Muscle of arm (tissue), 14 donors: Measurements from ENCODE around the gene OSBPL2. TPM values are rescaled to one million over a fixed set of nuclear protein-coding genes. Genes with fewer than 3 reads are reported as not detected.

ENCODE experiments used
- DNase-seq: peaks from one replicate; pipeline ENCODE4 v3.0.0-alpha.2; 2013
- long read RNA-seq, 11 donors: transcript quantifications; one replicate each; lab custom pipeline, GENCODE V29; 2026
- polyA plus RNA-seq, 12 donors: library from polyadenylated mRNA; unstranded; fragments of 120-200 nt; gene quantifications; one replicate each; pipeline ENCODE4 v1.2.1, GENCODE V29; 2013; ENCODE audit not compliant: insufficient read length in 12 of 12

Gene OSBPL2
- 10 to 100 TPM in 11 of 12 donors, not detected in 1; 24.1 to 43.3 (median 30.6) TPM for polyA plus RNA-seq
- long read RNA-seq, donor 1, full-length matches to known transcripts: 8 of 23 reads
- long read RNA-seq, donor 1, partial matches to known transcripts: 15 of 23 reads
- long read RNA-seq, donor 1, other reads (novel, unspliced or antisense): 0 of 23 reads
- long read RNA-seq, donor 2, full-length matches to known transcripts: 2 of 2 reads
- long read RNA-seq, donor 2, partial matches to known transcripts: 0 of 2 reads
- long read RNA-seq, donor 2, other reads (novel, unspliced or antisense): 0 of 2 reads
- long read RNA-seq, donor 3, full-length matches to known transcripts: 1 of 1 reads
- long read RNA-seq, donor 3, partial matches to known transcripts: 0 of 1 reads
- long read RNA-seq, donor 3, other reads (novel, unspliced or antisense): 0 of 1 reads
- long read RNA-seq, donor 4, partial matches to known transcripts: 0 of 1 reads
- long read RNA-seq, donor 4, other reads (novel, unspliced or antisense): 0 of 1 reads
- long read RNA-seq, donor 5, full-length matches to known transcripts: 4 of 4 reads
- long read RNA-seq, donor 5, partial matches to known transcripts: 0 of 4 reads
- long read RNA-seq, donor 5, other reads (novel, unspliced or antisense): 0 of 4 reads
- long read RNA-seq, donor 6, full-length matches to known transcripts: 3 of 3 reads
- long read RNA-seq, donor 6, partial matches to known transcripts: 0 of 3 reads
- long read RNA-seq, donor 6, other reads (novel, unspliced or antisense): 0 of 3 reads
- long read RNA-seq, donor 7, full-length matches to known transcripts: 2 of 2 reads
- long read RNA-seq, donor 7, partial matches to known transcripts: 0 of 2 reads
- long read RNA-seq, donor 7, other reads (novel, unspliced or antisense): 0 of 2 reads
- long read RNA-seq, donor 8, full-length matches to known transcripts: 5 of 23 reads
- long read RNA-seq, donor 8, partial matches to known transcripts: 18 of 23 reads
- long read RNA-seq, donor 8, other reads (novel, unspliced or antisense): 0 of 23 reads
- long read RNA-seq, donor 9: 0 reads
- long read RNA-seq, donor 10, full-length matches to known transcripts: 5 of 5 reads
- long read RNA-seq, donor 10, partial matches to known transcripts: 0 of 5 reads
- long read RNA-seq, donor 10, other reads (novel, unspliced or antisense): 0 of 5 reads
- long read RNA-seq, donor 11, full-length matches to known transcripts: 4 of 4 reads
- long read RNA-seq, donor 11, partial matches to known transcripts: 0 of 4 reads
- long read RNA-seq, donor 11, other reads (novel, unspliced or antisense): 0 of 4 reads

- peak; percentile 97 for DNase-seq
Measured at GRCh38 chr20:62237801-62238568, at the start of gene OSBPL2. Gene OSBPL2 (plus strand): TSS chr20:62238521. CDS start chr20:62256185, 17,664 bp downstream.

DNA sequence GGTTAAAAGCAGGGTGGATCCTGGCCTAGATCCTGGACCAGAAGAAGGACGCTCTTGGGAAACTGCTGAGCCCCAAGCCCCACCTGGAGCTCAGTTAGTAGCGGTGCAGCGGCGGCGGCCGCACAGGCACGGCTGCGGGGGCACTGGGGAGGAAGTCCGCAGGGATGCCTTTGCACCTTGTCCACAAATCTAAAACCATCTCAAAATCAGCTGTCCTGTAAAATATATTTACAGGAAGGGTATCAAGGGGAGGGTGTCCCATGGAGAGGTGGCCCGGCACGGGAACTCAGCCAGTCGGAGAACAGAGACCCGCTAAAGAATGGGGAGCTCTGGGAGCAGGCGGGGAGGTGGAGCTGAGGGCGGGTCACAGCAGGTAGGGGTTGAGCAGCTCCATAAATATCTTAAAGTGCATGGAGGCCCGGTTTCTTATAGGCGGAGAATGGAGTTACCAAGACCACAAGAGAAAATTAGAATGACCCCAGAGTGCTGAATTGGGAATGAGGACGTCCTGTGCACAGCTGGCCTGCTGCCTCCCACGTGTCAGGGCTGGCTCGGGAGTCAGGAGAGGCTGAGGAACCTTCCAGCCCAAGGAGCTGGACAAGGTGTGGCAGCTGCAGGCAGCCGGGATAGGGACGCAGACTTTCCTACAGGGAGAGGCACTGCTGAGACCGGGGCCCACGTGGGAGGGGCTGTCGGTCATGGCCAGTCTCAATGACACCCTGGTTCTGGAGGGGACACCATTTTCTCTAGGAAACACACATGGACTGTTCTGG is 47.5 kb upstream of the OSBPL2 start:
- DNase-seq: no peak

DNA sequence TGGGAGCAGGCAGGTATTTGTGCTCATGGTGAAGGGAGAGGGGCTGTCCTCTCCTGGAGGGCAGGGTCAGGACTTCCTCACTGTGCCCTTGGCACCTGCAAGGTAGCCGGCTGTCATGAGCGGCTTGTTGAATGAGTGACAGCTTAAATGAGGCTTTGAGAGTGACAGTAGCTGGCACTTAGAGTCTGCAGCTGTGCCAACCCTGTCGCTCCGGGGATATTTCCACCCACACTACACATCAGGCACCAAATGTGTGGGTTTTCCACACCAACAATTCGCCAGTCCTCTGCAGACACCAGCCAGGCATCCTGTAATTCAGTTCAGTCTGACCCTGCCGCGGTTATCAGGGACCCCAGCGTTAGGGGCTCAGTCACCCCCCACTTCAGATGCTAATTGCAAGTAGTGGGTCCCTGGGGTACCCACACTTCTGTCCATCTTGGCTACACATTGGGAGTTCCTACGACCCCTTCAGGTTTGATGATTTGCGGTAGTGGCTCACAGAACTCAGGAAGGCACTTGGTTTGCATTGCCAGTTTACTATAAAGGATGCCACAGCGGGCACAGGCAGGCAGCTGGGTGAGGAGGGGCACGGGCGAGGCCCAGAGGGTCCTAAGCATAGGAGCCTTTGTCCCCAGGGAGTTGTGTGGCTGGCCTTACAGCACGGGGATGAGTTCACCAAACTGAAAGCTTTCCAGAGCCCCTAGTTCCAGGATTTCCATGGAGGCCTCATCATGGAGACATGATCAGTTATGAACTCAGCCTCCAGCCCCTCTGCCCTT is 46.4 kb upstream of the OSBPL2 start:
- no peak for DNase-seq

- DNase-seq: no peak
Measured at GRCh38 chr20:62192635-62193034, 45.7 kb upstream of the OSBPL2 start.

DNA sequence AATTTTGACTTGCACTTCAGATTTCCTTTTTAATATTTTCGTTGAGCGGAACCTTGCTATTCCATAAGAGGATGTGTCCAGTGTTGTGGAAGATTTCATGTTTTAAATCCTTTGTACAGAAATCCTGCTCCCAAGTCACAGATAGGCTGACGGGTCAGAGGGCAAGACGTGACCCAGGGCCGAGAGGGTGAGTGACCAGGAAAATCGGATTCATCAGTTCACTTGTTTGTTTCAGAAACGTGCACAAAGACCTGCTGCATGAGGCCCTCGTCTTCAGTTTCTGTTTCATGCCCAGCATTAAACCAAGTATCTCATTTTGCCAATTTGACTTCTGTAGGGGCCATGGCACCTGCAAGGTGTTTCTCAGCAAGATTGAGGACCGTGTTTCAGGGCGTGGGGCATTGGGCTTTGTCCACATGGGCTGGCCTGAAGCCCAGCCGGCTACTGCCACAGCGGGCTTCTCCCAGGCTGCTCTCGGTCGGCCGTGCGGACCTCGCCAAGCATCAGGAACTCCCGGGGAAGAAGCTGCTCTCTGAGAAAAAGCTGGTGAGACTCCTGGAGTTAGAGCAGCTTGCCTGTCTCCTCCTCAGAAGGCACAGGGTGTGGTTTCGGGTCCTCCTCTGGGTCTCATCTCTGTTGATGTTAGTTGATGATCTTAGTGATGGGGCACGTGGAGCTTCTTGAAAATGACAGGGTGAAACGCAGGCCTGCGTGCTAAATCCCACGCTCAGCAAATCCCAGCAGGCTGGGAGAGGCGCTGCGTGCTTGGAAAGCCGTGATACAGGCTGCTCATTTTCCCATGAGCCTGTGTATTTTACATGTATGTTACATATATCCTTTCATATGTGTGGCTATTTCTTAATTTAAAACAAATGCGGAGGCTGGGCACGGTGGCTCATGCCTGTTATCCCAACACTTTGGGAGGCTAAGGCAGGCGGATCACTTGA is 45.0 kb upstream of the OSBPL2 start:
- DNase-seq: no peak

DNA sequence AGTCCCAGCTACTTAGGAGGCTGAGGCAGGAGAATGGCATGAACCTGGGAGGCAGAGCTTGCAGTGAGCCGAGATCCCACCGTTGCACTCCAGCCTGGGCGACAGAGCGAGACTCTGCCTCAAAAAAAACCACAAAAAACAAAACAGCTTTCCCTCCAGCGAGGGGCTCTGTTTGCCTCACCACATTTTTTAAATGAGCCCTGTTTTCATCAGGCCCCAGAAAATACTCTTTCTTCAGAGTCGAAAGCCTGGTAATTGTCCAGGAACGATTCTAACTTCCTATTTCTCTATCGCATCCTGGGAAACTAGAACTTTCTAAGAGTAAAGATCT is 43.3 kb upstream of the OSBPL2 start:
- no peak for DNase-seq

DNA sequence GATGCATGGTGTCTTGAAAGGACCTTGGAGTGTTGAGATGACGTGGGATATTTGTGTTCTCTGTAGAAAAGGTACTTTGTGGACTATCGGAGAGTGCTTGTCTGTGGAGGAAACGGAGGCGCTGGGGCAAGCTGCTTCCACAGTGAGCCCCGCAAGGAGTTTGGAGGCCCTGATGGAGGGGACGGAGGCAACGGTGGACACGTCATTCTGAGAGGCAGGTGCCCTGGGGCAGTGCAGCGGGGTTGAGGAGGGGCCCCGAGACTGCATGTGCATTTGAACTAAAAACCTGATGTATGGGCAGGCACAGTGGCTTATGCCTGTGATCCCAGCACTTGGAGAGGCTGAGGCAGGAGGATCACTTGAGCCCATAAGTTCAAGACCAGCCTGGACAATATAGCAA is 42.6 kb upstream of the OSBPL2 start:
- no peak for DNase-seq

DNA sequence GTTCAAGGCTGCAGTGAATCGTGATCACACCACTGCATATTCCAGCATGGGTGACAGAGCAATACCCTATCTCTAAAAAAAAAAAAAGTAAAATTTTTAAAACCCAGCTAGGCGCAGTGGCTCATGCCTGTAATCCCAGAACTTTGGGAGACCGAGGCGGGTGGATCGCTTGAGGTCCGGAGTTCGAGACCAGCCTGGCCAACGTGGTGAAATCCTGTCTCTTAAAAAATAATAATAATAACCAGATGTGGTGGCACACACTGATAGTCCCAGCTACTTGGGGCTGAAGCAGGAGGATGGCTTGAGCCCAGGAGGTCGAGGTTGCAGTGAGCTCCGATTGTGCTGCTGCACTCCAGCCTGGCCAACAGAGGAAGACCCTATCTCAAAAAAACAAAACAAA is 42.0 kb upstream of the OSBPL2 start:
- no peak for DNase-seq

DNA sequence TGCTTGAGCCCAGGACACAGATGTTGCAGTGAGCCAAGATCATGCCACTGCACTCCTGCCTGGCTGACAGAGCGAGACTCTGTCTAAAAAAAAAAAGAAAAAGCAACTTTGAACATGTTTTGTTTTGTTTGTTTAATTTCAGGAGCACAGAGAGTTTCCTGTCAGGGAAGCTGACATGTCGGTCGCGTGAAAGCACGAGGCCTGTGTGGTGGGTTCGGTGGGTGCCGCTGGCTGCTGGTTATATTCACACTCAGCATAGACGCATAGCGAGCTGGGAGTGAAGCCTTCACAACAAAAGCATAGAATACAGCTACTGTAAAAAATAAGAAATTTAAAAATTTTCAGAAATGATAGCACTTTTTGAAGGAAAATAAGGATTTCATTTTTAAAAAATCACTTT is 41.0 kb upstream of the OSBPL2 start:
- no peak for DNase-seq

DNA sequence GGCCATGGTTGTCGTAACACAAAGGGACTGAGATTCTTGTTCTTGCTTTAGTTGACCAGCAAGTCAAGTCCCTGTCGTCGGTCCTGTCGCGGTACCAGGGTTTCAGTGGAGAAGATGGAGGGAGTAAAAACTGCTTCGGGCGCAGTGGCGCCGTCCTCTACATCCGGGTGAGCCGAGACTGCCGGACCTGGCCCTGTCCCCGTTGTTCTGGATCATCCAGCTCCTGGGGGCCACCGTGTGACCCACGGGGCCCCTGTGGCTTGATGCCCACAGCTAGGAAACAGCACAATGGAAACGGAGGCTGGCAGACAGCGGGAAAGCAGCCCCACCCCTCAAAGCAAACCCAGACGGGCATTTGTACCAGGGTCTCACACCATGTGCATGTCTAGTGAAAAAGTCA is 40.5 kb upstream of the OSBPL2 start:
- DNase-seq: no peak

DNA sequence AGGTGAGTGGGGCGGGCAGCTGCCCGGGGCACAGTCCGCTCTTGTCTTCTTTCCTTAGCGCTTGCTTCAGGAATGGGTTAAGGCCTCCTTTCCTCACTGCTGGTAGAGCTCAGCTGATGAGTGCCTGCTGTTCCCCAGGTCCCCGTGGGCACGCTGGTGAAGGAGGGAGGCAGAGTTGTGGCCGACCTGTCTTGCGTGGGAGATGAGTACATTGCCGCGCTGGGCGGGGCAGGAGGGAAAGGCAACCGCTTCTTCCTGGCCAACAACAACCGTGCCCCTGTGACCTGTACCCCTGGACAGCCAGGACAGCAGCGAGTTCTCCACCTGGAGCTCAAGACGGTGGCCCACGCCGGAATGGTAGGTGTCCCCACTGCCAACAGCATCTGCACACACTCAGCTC is 39.8 kb upstream of the OSBPL2 start:
- no peak for DNase-seq

DNA sequence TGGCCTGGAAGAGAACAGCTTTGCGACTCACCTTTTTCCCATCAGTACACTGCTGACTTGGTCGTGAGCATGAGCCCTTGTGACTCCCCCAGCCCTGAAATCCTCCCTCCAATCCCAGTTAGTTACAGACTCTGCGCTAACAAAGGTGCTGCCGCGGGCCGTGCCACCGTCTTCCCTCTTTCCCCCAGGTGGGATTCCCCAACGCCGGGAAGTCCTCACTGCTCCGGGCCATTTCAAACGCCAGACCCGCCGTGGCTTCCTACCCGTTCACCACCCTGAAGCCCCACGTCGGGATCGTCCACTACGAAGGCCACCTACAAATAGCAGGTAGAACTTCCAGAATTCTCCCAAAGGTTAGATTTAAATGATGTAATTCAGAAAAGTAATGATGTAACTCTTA is 39.4 kb upstream of the OSBPL2 start:
- DNase-seq: no peak

- no peak for DNase-seq
Measured at GRCh38 chr20:62200491-62201172, 37.7 kb upstream of the OSBPL2 start.

GRCh38 chr20:62201173-62202082 is 36.9 kb upstream of the OSBPL2 start:
- no peak for DNase-seq

- no peak for DNase-seq
Measured at GRCh38 chr20:62202083-62202395, 36.3 kb upstream of the OSBPL2 start.

GRCh38 chr20:62202676-62203377 is 35.5 kb upstream of the OSBPL2 start:
- no peak for DNase-seq
